Activated gamma-delta T cell treated with anti-CD3 and anti-CD28 coated beads, Interleukin-2, amount 50 U/mL, for 16 hours (primary cell): Measurements from ENCODE around the gene FGF19.
A peak's percentile ranks its signal among the peaks of the same experiment; 100 is the strongest.
"Not testable (repeated sequence)": the region's sequence is repeated elsewhere in the genome, so short reads cannot be mapped to it uniquely, and the experiment has no call there.

Experiments
- DNase-seq: peaks from one replicate; pipeline ENCODE4 v3.0.0-alpha.2; 2020; ENCODE audit warnings: low read depth

Gene FGF19

GRCh38 chr11:69696749-69697468 is 6.9 kb downstream of the FGF19 start:
- no peak for DNase-seq

GRCh38 chr11:69695995-69696394 is 7.8 kb downstream of the FGF19 start:
- not testable (repeated sequence) for DNase-seq

- no peak for DNase-seq
Measured at GRCh38 chr11:69695581-69695980, 8.2 kb downstream of the FGF19 start.

GRCh38 chr11:69694781-69695180 is 9.0 kb downstream of the FGF19 start:
- DNase-seq: no peak

GRCh38 chr11:69692422-69692821 is 11.4 kb downstream of the FGF19 start:
- DNase-seq: no peak

GRCh38 chr11:69691463-69691862 is 12.4 kb downstream of the FGF19 start:
- no peak for DNase-seq

GRCh38 chr11:69689484-69690319 is 14.1 kb downstream of the FGF19 start:
- DNase-seq: no peak

GRCh38 chr11:69687969-69688771 is 15.7 kb downstream of the FGF19 start:
- DNase-seq: not testable (repeated sequence)

GRCh38 chr11:69686856-69687255 is 17.0 kb downstream of the FGF19 start:
- DNase-seq: no peak

- no peak for DNase-seq
Measured at GRCh38 chr11:69686452-69686851, 17.4 kb downstream of the FGF19 start.

GRCh38 chr11:69685348-69685747 is 18.5 kb downstream of the FGF19 start:
- no peak for DNase-seq

- DNase-seq: no peak
Measured at GRCh38 chr11:69684651-69685050, 19.2 kb downstream of the FGF19 start.

- no peak for DNase-seq
Measured at GRCh38 chr11:69683764-69684333, 20.0 kb downstream of the FGF19 start.

- DNase-seq: no peak
Measured at GRCh38 chr11:69682681-69683326, 21.0 kb downstream of the FGF19 start.

- no peak for DNase-seq
Measured at GRCh38 chr11:69682221-69682620, 21.6 kb downstream of the FGF19 start.

GRCh38 chr11:69680688-69681087 is 23.1 kb downstream of the FGF19 start:
- DNase-seq: no peak

- no peak for DNase-seq
Measured at GRCh38 chr11:69677749-69678148, 26.1 kb downstream of the FGF19 start.

- DNase-seq: peak; percentile 92
Measured at GRCh38 chr11:69674886-69675714, 28.7 kb downstream of the FGF19 start, which contains the start of gene LTO1. Gene LTO1, minus strand, starts transcription at chr11:69675353. Its CDS starts 114 bp downstream, at chr11:69675239.

GRCh38 chr11:69674267-69674885 is 29.4 kb downstream of the FGF19 start:
- no peak for DNase-seq
